Sigmoid colon (tissue), 7 donors: ENCODE results near the gene ZNF865. TPM values are rescaled to one million over a fixed set of nuclear protein-coding genes. Genes with fewer than 3 reads are reported as not detected.
A peak's percentile ranks its signal among the peaks of the same experiment; 100 is the strongest.

ENCODE experiments used
- DNase-seq: peaks from one replicate; pipeline ENCODE4 v3.0.0-alpha.2; 2019
- H3K27ac ChIP-seq, 4 donors: fragments of 200-600 bp; sonication (generic); one replicate each; pipeline ENCODE4 v1.5.1; 2016 to 2019; ENCODE audit warnings: mild to moderate bottlenecking in 1 of 4
- H3K27me3 ChIP-seq, 3 donors: fragments of 200-600 bp; sonication (generic); one replicate each; pipeline ENCODE4 v1.5.1; 2019; ENCODE audit warnings: mild to moderate bottlenecking in 1 of 3
- H3K36me3 ChIP-seq, 4 donors: fragments of 200-600 bp; sonication (generic); one replicate each; pipeline ENCODE4 v1.5.1; 2016 to 2019
- H3K4me1 ChIP-seq, 4 donors: fragments of 200-600 bp; sonication (generic); one replicate each; pipeline ENCODE4 v1.5.1; 2017 to 2019
- H3K4me3 ChIP-seq, 4 donors: fragments of 200-600 bp; sonication (generic); one replicate each; pipeline ENCODE4 v1.5.1; 2017 to 2019; ENCODE audit warnings: mild to moderate bottlenecking in 2 of 4, moderate library complexity in 1 of 4
- H3K9me3 ChIP-seq, 4 donors: fragments of 200-600 bp in 3 of 4; sonication (generic) in 3 of 4; one replicate each; pipeline versions ENCODE4 v1.5.1 to v1.6.1; 2013 to 2019
- CTCF ChIP-seq, 4 experiments: fragments of 450-650 bp in 3 of 4; fragments of 200-600 bp in 1 of 4; IDR thresholded peaks; one replicate each; pipeline ENCODE4 v1.5.1; 2016 to 2019; ENCODE audit warnings: antibody characterized with exemption in 4 of 4, mild to moderate bottlenecking in 3 of 4, moderate library complexity in 2 of 4
- EP300 ChIP-seq, 4 donors: sonication (generic); formaldehyde crosslinking; IDR thresholded peaks; one replicate each; pipeline ENCODE4 v1.6.1; 2017; ENCODE audit warnings: antibody characterized with exemption in 4 of 4
- POLR2A ChIP-seq, 2 donors: fragments of 450-650 bp; IDR thresholded peaks; one replicate each; pipeline ENCODE4 v1.6.1; 2016; ENCODE audit warnings: antibody characterized with exemption in 2 of 2, mild to moderate bottlenecking in 2 of 2, moderate library complexity in 2 of 2
- POLR2AphosphoS5 ChIP-seq, 4 donors: sonication (generic); formaldehyde crosslinking; IDR thresholded peaks; one replicate each; pipeline ENCODE4 v1.6.1; 2017; ENCODE audit warnings: antibody characterized with exemption in 4 of 4
- WGBS, 2 donors: extraction: QIAGEN DNeasy Blood & Tissue Kit; methylation state at CpG; one replicate each; pipeline ENCODE4 v1.1.7; 2013; 5-methylcytosine and 5-hydroxymethylcytosine counted together
- intact Hi-C: fragments of 100-400 bp; cut with DNase I; formaldehyde crosslinking; loops from one replicate; pipeline ENCODE4 v1.15.1; 2023
- polyA plus RNA-seq, 3 donors: library from polyadenylated mRNA; stranded (reverse); fragments of 200-250 nt; gene quantifications; one replicate each; pipeline ENCODE4 v1.2.3, GENCODE V29; 2013
- total RNA-seq, 4 donors: library from RNA; depleted of rRNA; stranded (reverse); fragments of >200 nt; gene quantifications; one replicate each; pipeline ENCODE4 v1.1.0, GENCODE V29; 2016
- donor health status: healthy with polysubstance abuse.
- donor health status: Bipolar disorder and iron deficiency.
- donor health status: healthy.

Gene ZNF865
- total and polyA plus RNA-seq, 7 donors, result 2.3 to 9.3 (median 3.0) TPM

- Histone ChIP-seq H3K9me3 (no peaks in the 10 kb centered on the region), H3K36me3 (peaks cover 17 to 52% (median 34%) of the 10 kb centered on the region in 4 donors), H3K27ac (no peak overlapping the region), H3K4me1 (peaks cover 0 to 7% (median 3%) of the 10 kb centered on the region in 4 donors), H3K4me3 (no peak overlapping the region), H3K27me3 (no peaks in the 10 kb centered on the region)
- TF ChIP-seq POLR2AphosphoS5 (IDR thresholded peaks at IDR 0.05) (no peak), POLR2A (IDR thresholded peaks at IDR 0.05) (no peak), EP300 (IDR thresholded peaks at IDR 0.05) (no peak), CTCF (IDR thresholded peaks at IDR 0.05) (no peak)
- intact Hi-C loops, result no loop called here
- WGBS, 2 donors, result 98% methylated on average over 38 of the region's 38 CpGs
- DNase-seq, result no peak
Observed at GRCh38 chr19:55616395-55616875, 11.0 kb downstream of the ZNF865 start.

- intact Hi-C loops, result no loop called here
Observed at GRCh38 chr19:55617426-55617825, 12.0 kb downstream of the ZNF865 start.

GRCh38 chr19:55618426-55618825 is 13.0 kb downstream of the ZNF865 start:
- Histone ChIP-seq H3K36me3 (peaks cover 17 to 61% (median 37%) of the 10 kb centered on the region in 4 donors), H3K27me3 (no peaks in the 10 kb centered on the region), H3K9me3 (no peaks in the 10 kb centered on the region), H3K4me3 (no peak overlapping the region), H3K4me1 (peaks cover 0 to 2% (median 2%) of the 10 kb centered on the region in 4 donors), H3K27ac (peak overlapping the region in 1 of 4 donors; percentile 51)
- intact Hi-C loops, result no loop called here
- TF ChIP-seq CTCF (IDR thresholded peaks at IDR 0.05), result no peak
- TF ChIP-seq POLR2A (IDR thresholded peaks at IDR 0.05), result no peak
- no peak for TF ChIP-seq POLR2AphosphoS5 (IDR thresholded peaks at IDR 0.05)
- no peak for TF ChIP-seq EP300 (IDR thresholded peaks at IDR 0.05)
- WGBS, 2 donors, result 83 to 91% methylated on average over 7 of the region's 7 CpGs
- DNase-seq, result no peak

More at GRCh38 chr19:55617426-55617825, 12.0 kb downstream of the ZNF865 start:
- Histone ChIP-seq H3K27me3 (no peaks in the 10 kb centered on the region), H3K27ac (no peak overlapping the region), H3K36me3 (peaks cover 17 to 61% (median 37%) of the 10 kb centered on the region in 4 donors), H3K4me3 (no peak overlapping the region), H3K4me1 (no peaks in the 10 kb centered on the region), H3K9me3 (no peaks in the 10 kb centered on the region)
- 91 to 93% methylated on average over 8 of the region's 8 CpGs for WGBS, 2 donors
- TF ChIP-seq POLR2A (IDR thresholded peaks at IDR 0.05), result no peak
- no peak for TF ChIP-seq POLR2AphosphoS5 (IDR thresholded peaks at IDR 0.05)
- TF ChIP-seq CTCF (IDR thresholded peaks at IDR 0.05), result no peak
- no peak for TF ChIP-seq EP300 (IDR thresholded peaks at IDR 0.05)
- no peak for DNase-seq

- Histone ChIP-seq H3K9me3 (no peaks in the 10 kb centered on the region), H3K36me3 (peaks cover 17 to 53% (median 35%) of the 10 kb centered on the region in 4 donors), H3K27ac (peak overlapping the region in 1 of 4 donors; percentile 51), H3K4me1 (peaks cover 0 to 8% (median 7%) of the 10 kb centered on the region in 4 donors), H3K27me3 (no peaks in the 10 kb centered on the region), H3K4me3 (no peak overlapping the region)
- DNase-seq, result no peak
- 78 to 84% methylated on average over 3 of the region's 3 CpGs for WGBS, 2 donors
- intact Hi-C loops, result no loop called here
- no peak for TF ChIP-seq EP300 (IDR thresholded peaks at IDR 0.05)
Observed at GRCh38 chr19:55619286-55619685, 13.8 kb downstream of the ZNF865 start.

- no peak overlapping the region for H3K4me3 ChIP-seq
- 83 to 93% methylated on average over 12 of the region's 12 CpGs for WGBS, 2 donors
- no peaks in the 10 kb centered on the region for H3K9me3 ChIP-seq
- no peak overlapping the region for H3K27ac ChIP-seq
- no peak for DNase-seq
- TF ChIP-seq CTCF (IDR thresholded peaks at IDR 0.05) (no peak), POLR2A (IDR thresholded peaks at IDR 0.05) (no peak), POLR2AphosphoS5 (IDR thresholded peaks at IDR 0.05) (no peak), EP300 (IDR thresholded peaks at IDR 0.05) (no peak)
- H3K36me3 ChIP-seq, result peaks cover 11 to 41% (median 24%) of the 10 kb centered on the region in 4 donors
- intact Hi-C loops, result no loop called here
- H3K27me3 ChIP-seq, result no peaks in the 10 kb centered on the region
- peaks cover 0 to 14% (median 13%) of the 10 kb centered on the region in 4 donors for H3K4me1 ChIP-seq
Observed at GRCh38 chr19:55620410-55621204, 15.2 kb downstream of the ZNF865 start.
